Posterior vena cava (tissue), 2 donors: ENCODE data around the gene ACER3. TPM values are rescaled to one million over a fixed set of nuclear protein-coding genes. Genes with fewer than 3 reads are reported as not detected.
"Not testable (repeated sequence)": the region's sequence is repeated elsewhere in the genome, so short reads cannot be mapped to it uniquely, and the experiment has no call there.

ENCODE experiments used
- DNase-seq: peaks from one replicate; pipeline ENCODE4 v3.0.0-alpha.2; 2020; ENCODE audit warnings: low spot score
- intact Hi-C, 2 donors: fragments of 100-400 bp; cut with DNase I; formaldehyde crosslinking; loops; one replicate each; pipeline versions ENCODE4 v1.14.1 to v1.14.2; 2022 to 2023
- total RNA-seq, 2 donors: library from RNA; stranded (reverse); fragmentation: NEBNext Ultra II Directional; extraction: Animal tissue kit (Norgen Biotek cat#: 25700); gene quantifications; one replicate each; pipeline ENCODE4 v1.2.1, GENCODE V29; 2021
- donor health status: DM: yes; HTN: yes; CAD: no.
- donor health status: DM: yes; HTN: yes; CAD: no.

ACER3 gene
- total RNA-seq, 2 donors from 2014 or later = 22.0 to 27.0 TPM

DNA sequence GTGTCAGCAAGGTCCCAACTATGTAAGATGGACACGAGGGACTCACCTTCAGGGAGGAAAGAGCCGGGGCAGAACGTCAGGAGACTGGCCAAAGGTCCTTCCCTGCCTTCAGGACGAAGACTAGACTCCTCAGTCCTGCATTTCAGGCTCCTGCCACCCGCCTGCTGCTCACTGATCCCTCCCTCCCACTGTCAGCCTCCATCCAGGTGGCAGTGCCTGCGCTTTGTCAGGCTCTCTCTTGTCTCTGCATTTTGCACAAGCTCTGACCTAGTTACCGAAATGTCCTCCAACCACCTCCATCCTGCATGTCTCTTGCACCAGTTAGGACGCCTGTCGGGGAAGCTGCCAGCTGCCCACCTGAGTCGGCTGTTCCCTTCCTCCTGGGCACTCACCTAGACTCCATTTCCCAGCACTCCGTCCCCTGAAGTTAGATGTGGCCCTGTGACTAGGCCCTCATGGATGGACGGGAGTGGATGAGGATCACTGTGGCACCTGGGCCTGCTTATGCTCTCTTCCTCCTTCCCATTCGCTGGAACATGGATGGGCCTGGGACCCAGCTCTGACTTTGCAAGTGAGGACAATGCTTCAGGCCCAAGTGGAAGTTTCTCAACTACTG lies 181.5 kb downstream of the ACER3 start:
- intact Hi-C loops = loop anchor here in 1 of 2 donors (10.0 kb wide), 1 partner anchor 143 kb away; no protein-coding TSS in a partner anchor
- DNase-seq = no peak

DNA sequence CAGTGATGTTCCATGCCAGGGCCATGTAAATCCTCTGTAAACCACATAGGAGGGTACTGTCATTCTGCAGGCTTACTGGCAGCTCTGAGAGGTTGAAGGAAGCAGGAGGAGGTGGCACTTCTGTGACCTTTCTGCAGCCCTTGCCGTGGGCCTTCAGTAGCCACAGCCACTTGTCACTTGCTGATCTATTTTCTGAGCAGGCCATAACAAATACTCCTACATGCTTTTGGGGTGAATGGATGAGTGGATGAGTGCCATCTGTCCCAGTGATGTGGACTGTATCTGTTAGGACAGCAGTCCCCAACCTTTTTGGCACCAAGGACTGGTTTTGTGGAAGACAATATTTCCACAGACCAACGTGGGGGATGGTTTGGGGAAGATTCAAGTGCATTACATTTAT lies 183.6 kb downstream of the ACER3 start:
- no peak for DNase-seq
- intact Hi-C loops = loop anchor here in 1 of 2 donors (10.0 kb wide), 1 partner anchor 140 kb away; no protein-coding TSS in a partner anchor

DNA sequence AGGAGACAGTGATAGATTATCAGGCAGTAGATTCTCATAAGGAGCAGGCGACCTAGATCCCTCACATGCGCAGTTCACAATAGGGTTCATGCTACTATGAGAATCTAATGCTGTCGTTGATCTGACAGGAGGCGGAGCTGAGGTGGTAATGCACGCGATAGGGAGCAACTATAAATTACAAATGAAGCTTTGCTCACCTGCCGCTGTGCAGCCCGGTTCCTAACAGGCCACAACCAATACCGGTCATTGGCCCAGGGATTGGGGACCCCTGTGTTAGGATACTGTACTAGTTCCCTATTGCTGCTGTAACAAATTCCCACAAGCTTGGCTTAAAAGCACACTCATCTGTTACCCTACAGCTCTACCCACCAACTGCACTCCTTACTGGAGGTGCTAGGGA lies 184.2 kb downstream of the ACER3 start:
- intact Hi-C loops = loop anchor here (5.0 to 10.0 kb wide), 2 partner anchors 47 to 140 kb away; no protein-coding TSS in a partner anchor
- DNase-seq = no peak

DNA sequence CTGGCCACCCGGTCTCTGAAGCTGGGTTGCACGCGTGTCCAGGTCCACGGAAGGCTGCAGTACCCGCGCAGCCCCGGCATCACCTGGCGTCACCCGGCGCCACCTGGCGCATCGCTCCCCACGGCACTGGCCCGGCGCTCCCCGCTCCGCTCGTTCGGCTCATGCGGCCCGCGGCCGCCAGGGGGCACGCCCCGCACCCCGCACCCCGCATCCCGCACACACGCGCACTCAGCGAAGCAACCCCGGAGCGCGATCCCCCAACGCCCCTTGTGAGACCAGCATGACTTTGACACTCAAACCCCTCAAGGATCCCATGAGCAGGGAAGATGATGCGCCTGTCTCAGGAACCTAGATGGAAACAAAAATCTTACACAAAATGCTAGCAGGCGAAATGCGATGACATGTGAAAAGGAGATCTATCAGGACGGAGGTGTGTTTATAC lies 185.4 kb downstream of the ACER3 start:
- intact Hi-C loops = loop anchor here (5.0 to 10.0 kb wide), 2 partner anchors 46 to 139 kb away; no protein-coding TSS in a partner anchor
- no peak for DNase-seq

DNA sequence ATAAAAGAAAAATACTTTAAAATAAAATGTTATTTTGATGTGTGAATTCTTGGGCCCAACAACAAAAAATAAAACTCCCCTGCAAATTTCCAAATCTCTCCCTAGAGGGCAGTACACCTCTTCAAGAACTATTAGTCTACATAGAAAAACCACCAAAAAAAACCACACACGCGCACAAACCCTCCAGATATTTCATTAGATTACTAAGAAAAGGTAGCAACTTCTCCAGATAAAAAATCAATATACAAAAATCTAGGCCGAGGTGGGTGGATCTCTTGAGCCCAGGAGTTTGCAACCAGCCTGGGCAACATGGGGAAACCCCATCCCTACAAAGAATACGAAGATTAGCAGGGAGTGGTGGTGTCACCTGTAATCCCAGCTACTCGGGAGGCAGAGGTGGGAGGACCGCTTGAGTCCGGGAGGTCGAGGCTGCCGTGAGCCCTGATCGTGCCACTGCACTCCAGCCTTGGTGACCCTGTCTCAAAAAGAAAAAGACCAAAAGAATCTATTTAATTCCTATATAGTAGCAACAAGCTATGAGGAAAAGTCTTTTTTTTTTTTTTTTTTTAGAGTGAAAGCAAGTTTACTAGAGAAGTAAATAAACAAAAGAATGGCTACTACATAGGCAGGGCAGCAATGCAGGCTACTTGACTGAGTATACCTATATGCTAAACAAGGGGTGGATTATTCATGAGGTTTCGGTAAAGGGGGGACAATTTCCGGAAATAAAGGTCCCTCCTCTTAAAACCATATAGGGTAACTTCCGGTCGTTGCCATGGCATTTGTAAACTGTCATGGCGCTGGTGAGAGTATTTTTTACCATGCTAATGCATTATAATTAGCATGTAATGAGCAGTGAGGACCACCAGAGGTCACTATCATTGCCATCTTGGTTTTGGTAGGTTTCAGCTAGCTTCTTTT lies 186.5 kb downstream of the ACER3 start:
- intact Hi-C loops = loop anchor here (5.0 to 10.0 kb wide), 2 partner anchors 45 to 138 kb away; no protein-coding TSS in a partner anchor
- no peak for DNase-seq

DNA sequence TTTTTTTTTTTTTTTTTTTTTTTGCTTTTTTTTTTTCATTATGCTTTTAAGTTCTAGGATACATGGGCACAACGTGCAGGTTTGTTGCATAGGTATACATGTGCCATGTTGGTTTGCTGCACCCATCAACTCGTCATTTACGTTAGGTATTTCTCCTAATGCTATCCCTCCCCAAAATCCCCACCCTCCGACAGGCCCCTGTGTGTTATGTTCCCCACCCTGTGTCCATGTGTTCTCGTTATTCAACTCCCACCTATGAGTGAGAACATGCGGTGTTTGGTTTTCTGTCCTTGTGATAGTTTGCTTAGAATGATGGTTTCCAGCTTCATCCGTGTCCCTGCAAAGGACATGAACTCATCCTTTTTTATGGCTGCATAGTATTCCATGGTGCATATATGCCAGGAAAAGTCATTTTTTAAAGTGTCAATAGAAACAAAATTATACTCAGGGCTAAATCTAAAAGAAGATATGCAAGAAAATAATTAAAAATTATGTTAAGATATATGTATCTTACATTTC lies 187.3 kb downstream of the ACER3 start:
- intact Hi-C loops = loop anchor here (2.0 to 10.0 kb wide), 3 partner anchors 43 to 137 kb away; no protein-coding TSS in a partner anchor
- DNase-seq = not testable (repeated sequence)

DNA sequence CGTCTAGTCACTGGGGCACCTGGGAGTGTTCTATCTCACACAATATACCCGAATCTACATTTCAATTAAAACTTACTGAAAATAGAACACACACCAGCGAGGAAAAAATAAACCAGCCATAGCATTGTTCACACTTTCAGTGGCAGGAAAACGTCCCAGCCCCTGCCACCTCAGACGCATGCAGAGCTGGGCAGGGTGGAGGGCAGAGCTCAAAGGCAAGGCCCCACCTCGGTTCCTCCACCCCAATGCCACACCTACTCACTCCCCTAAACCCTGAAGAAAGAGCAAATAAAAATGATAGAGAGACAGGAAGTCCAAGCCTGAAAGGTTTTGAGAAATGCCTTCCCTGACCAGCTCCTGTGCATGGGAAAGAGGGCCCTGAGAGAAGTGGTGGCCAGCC lies 188.3 kb downstream of the ACER3 start:
- DNase-seq = no peak
- intact Hi-C loops = loop anchor here (2.0 to 10.0 kb wide), 3 partner anchors 42 to 136 kb away; no protein-coding TSS in a partner anchor

DNA sequence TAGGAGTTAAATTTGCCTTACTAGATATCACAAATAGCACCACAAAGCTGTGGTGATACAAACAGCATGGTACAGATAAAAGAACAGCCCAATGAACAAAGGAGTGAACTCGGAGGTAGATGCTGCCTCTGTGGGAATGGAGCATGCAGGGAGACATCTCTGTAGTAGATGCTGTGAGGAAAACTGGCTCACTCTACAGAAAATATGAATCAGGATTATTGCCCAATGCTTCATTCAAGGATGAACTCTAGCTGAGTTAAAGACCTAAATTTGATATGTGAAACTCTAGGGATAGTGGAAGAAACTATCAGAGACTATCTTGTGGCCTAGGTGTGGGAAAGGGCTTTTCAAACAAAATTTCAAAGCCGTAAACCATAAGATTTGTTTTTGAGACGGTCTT lies 190.8 kb downstream of the ACER3 start:
- no peak for DNase-seq
- intact Hi-C loops = no loop called here

DNA sequence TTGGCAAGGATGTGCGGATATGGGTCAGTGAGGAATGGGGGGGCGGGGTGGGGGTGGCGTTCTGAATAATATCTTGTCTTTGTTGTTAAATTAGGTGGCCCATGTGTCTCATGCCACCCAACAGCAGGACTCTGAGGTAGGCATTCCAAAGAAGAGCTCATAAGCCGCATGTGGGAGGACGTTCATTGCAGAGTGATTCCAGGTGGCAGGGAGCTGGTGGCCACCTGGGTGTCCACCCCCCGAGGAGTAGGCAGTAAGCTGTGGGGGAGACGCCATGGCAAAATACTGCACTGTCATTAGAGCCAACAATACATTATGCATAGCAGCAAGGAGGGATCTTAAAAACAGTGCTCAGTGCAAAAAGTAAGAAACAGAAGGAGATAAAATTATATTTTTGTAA lies 191.8 kb downstream of the ACER3 start:
- DNase-seq = no peak
- intact Hi-C loops = no loop called here

DNA sequence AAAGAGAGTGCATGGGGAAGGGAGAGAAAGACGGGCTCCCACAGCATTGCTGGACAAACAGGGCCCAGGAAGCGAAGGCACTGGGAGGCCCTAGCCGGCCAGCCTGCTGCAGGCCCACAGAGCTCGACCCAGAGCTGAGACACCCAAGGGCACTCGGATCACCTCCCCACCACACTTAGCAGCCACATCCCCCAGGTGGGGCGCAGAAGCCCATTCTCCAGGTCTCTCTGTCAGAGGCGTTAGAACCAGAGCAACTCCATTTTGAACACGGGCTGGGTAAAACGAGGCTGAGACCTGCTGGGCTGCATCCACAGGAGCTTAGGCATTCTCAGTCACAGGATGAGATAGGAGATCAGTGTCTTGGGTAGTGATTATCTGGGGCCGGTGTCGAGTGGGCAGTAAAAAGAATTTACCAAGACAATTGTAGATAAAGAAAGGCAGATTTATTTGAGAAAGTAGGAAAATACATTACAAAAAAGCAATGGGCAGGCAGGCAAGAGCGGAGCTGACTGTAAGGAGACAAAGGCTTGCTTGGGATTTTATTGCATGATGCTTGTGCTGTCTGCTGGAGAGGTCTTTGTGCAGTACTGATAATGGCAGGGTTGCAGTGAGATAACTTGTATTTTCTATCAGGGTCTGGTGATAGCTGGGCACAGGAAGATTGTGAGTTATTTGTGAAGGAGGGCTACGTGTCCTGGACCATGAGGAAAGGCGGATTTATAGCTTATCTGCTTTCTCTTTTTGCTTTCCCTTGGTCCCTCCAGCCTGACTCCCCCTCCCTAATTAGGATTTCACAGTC lies 192.7 kb downstream of the ACER3 start:
- no peak for DNase-seq
- intact Hi-C loops = no loop called here

DNA sequence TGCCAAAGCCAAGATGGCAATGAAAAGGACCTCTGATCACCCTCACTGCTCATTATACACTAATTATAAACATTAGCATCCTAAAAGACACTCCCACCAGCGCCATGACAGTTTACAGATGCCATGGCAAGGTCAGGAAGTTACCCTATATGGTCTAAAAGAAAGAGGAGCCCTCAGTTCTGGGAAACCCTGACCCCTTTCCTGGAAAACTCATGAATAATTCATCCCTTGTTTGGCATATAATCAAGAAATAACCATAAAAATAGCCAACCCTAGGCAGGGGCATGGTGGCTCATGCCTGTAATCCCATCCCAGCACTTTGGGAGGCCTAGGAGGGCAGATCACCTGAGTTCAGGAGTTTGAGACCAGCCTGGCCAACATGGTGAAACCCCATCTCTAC lies 193.4 kb downstream of the ACER3 start:
- no peak for DNase-seq
- intact Hi-C loops = no loop called here

DNA sequence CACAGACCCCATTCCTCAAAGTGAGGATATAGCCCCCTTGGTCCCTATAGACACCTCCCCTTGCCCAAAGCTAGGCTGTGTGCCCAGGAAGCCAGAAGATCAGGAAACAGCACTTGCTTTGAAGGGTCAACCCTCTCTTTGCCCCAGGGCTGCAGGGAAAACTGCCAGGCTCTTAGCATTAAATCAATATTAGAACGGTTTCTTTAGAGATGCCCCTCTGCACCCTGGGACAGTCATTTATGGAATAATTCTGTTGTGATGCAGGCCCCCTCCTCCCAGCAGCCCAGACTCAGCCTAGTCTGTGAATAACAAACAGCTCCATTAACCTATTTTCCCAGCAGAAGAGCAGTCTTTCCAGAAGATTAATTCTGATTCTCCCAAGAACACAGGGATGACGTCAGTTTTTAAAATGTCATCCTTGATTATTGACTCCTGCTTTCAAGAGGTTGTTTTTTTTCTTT lies 194.4 kb downstream of the ACER3 start:
- intact Hi-C loops = no loop called here
- DNase-seq = no peak

DNA sequence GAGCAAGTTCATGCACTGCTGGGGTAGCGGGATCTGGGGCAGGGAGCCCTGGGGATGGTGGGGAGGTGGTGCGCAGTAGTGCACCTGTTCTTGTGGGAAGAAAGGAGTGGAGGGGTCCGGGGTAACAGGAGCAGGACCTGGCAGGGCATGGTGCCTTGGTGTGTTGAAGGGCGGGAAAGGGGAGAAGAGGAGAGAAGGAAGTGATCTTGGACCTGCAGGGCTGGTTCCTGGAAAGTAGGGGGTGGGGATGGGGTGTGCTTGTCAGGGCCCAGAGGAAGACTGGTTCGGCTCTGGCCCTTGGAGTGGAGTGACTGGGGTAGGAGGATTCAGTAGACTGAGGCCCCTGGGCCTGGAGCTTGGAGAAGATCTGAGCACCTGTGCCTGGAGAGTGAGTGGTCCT lies 195.2 kb downstream of the ACER3 start:
- no peak for DNase-seq
- intact Hi-C loops = no loop called here

DNA sequence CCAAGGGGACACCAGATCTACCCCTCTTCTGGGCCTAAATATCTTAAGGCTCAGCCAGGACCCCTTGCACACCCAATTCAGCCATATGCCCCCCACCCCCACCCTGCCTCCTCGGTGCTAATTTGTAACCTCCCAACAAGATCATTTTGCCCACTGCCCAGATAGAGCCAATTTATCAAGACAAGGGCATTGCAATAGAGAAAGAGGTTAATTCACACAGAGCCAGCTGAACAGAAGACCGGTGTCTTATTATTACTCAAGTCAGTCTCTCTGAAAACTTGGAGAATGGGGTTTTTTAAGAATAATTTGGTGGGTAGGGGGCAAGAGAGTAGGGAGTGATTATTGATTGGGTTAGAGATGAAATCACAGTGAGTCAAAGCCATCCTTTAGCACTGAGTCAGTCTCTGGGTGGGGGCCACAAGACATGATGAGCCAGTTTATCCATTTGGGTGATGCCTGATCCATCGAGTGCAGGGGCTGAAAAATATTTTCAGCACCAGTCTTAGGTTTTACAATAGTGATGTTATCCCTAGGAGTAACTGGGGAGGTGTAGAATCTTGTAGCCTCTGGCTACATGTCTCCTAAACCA lies 196.2 kb downstream of the ACER3 start:
- intact Hi-C loops = no loop called here
- DNase-seq = no peak

DNA sequence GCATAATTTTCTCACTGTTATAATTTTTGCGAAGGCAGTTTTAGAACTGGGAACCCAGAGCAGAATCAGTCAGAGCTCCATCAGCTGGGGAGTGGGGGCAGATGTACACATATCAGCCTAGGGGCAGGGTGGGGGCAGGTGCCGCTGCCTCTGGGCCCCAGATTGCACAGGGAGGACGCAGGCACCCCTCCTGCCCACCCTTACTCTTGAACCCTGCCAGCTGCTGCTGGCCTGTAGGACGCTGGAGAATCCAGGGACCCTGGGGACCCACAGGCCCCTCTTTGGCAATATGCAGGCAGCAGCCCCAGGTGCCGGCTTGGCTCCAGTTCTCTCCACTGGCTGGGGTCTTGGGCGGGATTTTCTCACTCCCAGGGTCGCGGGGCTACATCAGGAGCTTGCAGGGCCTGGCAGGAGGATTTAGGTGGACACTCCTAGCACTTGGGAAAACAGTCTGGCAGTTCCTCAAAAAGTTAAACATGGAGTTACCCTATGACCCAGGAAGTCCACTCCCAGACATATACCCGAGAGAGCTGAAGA lies 197.3 kb downstream of the ACER3 start:
- intact Hi-C loops = no loop called here
- DNase-seq = no peak

DNA sequence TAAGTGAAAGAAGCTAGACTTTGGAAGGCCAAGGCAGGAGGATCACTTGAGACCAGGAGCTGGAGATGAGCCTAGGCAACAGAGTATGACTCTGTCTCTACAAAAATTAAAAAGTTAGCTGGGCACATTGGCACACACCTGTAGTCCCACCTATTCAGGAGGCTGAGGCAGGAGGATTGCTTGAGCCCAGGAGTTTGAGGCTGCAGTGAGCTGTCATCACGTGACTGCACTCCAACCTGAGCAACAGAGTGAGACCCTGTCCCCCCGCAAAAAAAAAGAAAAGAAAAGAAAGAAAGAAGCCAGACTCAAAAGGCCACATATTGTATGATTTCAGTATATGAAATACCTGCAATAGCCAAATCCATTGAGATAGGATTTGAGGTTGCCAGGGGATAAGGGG lies 198.2 kb downstream of the ACER3 start:
- DNase-seq = no peak
- intact Hi-C loops = no loop called here

DNA sequence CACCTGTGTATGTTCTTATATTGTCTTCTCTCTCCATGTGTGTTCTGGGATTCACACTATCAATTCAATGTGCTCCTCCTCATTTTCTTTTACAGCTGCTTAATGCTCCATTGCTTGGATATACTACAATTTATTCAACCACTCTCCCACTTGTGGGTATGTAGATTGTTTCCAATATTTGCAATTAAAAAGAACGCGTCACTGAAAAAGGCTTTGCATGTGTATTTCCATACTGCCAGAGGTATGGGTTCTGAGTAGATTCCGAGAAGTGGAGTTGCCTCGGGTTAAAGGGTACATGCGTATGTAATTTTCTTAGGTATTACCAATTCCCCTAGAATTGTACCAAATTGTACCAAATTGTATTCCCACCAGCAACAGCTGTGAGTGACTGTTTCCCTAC lies 199.1 kb downstream of the ACER3 start:
- no peak for DNase-seq
- intact Hi-C loops = no loop called here

DNA sequence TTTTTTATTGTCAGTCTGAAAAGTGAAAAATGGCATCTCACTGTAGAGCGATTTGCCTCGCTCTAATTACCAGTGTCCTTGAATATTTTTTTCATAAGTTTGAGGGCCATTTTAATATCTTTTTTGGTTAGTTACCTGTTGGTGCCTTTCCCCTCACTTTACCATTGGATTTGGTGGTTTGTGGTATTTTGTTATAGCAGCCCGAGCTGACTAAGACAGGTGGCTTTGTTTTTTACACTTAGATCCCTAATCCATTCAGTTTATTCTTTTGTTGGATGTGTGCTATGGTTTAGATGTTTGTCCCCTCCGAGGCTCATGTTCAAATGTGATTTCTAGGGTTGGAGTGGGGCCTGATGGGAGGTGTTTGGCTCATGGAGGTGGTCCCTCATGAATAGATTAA lies 199.5 kb downstream of the ACER3 start:
- DNase-seq = no peak
- intact Hi-C loops = no loop called here
